AG10803 (cell line): Measurements from ENCODE around the gene RBM10.
A peak's percentile ranks its signal among the peaks of the same experiment; 100 is the strongest.

ENCODE experiments used
- DNase-seq: peaks from one replicate; pipeline ENCODE4 v3.0.0; 2010; ENCODE audit warnings: low read depth
- H3K4me3 ChIP-seq: 2 replicates; pipeline ENCODE4 v1.5.1; 2011; ENCODE audit warnings: mild to moderate bottlenecking, low read length, control low read depth
- CTCF ChIP-seq: conservative IDR thresholded peaks from 2 replicates; pipeline ENCODE4 v1.5.1; 2011; ENCODE audit warnings: mild to moderate bottlenecking, low read length, control low read depth, inconsistent platforms

The RBM10 gene

GRCh38 chrX:47233333-47234113, 88.5 kb downstream of the RBM10 start:
- no peak for TF ChIP-seq CTCF
- peak; percentile 95 for DNase-seq
- H3K4me3 ChIP-seq: peak overlapping the region; percentile 75

- DNase-seq: no peak
- H3K4me3 ChIP-seq: peak overlapping the region; percentile 75
Observed at GRCh38 chrX:47234583-47234982, 89.6 kb downstream of the RBM10 start.

GRCh38 chrX:47235691-47236103, 90.7 kb downstream of the RBM10 start:
- no peak for DNase-seq
- H3K4me3 ChIP-seq: no peak overlapping the region
- TF ChIP-seq CTCF: no peak

More at GRCh38 chrX:47234583-47234982, 89.6 kb downstream of the RBM10 start:
- no peak for TF ChIP-seq CTCF
